BLaER1 (cell line): ENCODE results near the gene ATP9B.
A peak's percentile ranks its signal among the peaks of the same experiment; 100 is the strongest.

Experiments
- H3K27ac ChIP-seq: shearing (Covaris generic); formaldehyde crosslinking; 2 replicates; pipeline ENCODE4 v1.8.1; 2022
- H3K27me3 ChIP-seq: shearing (Covaris generic); formaldehyde crosslinking; 2 replicates; pipeline ENCODE4 v1.8.1; 2022
- H3K36me3 ChIP-seq: shearing (Covaris generic); formaldehyde crosslinking; 2 replicates; pipeline ENCODE4 v1.8.1; 2022
- H3K4me1 ChIP-seq: shearing (Covaris generic); formaldehyde crosslinking; 2 replicates; pipeline ENCODE4 v1.8.1; 2022
- H3K4me2 ChIP-seq: shearing (Covaris generic); formaldehyde crosslinking; 2 replicates; pipeline ENCODE4 v1.8.1; 2022
- H3K4me3 ChIP-seq: shearing (Covaris generic); formaldehyde crosslinking; 2 replicates; pipeline ENCODE4 v1.8.1; 2022
- H3K9ac ChIP-seq: shearing (Covaris generic); formaldehyde crosslinking; 2 replicates; pipeline ENCODE4 v1.8.1; 2022
- H3K9me3 ChIP-seq: shearing (Covaris generic); formaldehyde crosslinking; 2 replicates; pipeline ENCODE4 v1.8.1; 2022
- H4K20me1 ChIP-seq: shearing (Covaris generic); formaldehyde crosslinking; 2 replicates; pipeline ENCODE4 v1.8.1; 2022
- Cebpa-rat ChIP-seq: shearing (Covaris generic); IDR thresholded peaks from 2 replicates; pipeline ENCODE4 v1.8.1; 2022

Gene ATP9B

DNA sequence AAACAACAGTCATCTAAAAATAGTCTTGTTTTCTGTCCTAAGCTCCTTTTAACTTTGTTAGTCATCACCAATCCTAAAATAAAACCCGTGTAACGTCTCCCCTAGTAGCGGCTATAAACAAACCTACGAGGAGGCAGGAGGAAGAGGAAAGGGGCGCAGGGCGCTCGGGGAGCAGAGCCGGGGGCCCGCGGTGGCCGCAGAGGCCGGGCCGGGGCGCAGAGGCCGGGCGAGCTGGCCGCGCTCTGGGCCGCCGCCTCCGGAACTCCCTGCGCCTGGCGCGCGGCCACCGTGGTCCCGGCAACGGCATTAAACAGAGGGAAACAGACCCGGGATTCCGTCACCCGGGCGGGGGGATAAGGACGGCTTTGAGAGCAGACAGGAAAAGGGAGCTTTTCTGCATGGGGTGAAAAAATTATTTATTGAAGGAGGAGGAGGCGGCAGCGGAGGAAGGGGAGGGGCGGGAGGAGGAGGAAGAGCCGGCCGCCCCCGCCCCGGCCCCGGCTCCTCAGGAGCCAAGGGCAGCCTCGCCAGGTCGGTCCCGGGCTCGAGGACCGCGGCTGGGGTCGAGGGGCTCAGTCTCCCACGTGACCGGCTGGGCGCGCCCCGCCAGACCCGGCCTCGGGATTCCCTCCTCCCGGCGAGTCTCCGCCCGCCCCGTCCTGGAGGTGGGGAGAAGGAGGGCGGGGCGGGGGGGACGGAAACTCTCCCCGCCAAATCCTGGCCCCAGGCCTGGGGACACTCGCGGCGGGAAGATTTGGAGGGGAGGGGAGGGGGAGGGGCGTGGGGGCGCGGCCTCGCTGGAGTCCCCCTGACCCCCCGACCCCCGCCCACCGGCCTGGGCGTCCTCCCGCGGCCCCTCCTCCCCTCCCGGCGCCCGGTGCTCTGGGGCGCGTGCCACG is 324.7 kb downstream of the ATP9B start:
- no peak overlapping the region for H3K27ac ChIP-seq
- peaks cover 77% of the 10 kb centered on the region for H3K27me3 ChIP-seq

DNA sequence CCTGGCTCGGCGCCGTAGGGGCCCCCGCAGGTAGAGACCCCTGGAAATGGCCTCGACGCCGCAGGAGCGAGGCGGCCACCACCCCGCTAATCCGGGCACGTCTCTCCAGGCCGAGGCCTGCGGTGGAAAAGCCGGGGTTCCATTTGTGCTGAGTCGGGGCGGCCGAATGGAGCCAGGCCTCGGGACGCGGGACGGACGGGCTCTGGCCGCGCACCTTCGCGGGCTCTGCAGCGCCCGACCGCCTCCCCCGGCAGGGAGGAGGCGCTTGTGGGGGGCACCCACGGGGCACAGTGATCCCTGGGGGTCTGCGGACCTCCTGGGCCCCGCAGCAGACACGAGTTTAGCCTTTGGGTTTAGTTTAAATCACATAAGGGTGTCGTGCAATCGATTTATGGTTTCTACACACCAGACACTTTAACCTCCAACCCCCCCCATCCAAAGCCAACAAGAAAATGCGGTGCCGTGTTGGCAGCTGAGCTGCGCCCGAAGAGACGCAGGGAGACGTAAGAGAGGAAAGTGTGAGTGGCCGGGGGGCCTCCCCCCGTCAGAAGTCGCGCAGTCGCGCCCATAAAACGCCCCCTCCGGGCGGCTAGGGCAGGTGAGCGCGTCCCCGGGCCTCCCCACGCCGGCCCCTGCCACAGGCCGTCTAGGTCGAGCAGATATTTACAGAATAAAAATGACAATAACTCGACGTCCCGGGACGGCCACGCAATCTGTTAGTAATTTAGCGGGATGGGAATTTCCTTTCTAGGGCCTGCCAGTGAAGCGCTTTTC is 325.5 kb downstream of the ATP9B start:
- H3K4me2 ChIP-seq: peak overlapping the region; percentile 92
- peak overlapping the region; percentile 61 for H3K4me3 ChIP-seq
- H3K36me3 ChIP-seq: no peaks in the 10 kb centered on the region
- no peak overlapping the region for H3K9ac ChIP-seq
- TF ChIP-seq Cebpa-rat: no peak
- H3K4me1 ChIP-seq: peaks cover 59% of the 10 kb centered on the region
- no peaks in the 10 kb centered on the region for H3K9me3 ChIP-seq
- H3K27me3 ChIP-seq: peaks cover 76% of the 10 kb centered on the region
- no peak overlapping the region for H3K27ac ChIP-seq
- peaks cover 25% of the 10 kb centered on the region for H4K20me1 ChIP-seq

More for the DNA sequence above, 324.7 kb downstream of the ATP9B start:
- H3K9me3 ChIP-seq: no peaks in the 10 kb centered on the region
- no peaks in the 10 kb centered on the region for H3K36me3 ChIP-seq
- peak overlapping the region; percentile 35; the same call in 1 of the 2 replicates for H3K9ac ChIP-seq
- H3K4me3 ChIP-seq: peak overlapping the region; percentile 68
- peaks cover 25% of the 10 kb centered on the region for H4K20me1 ChIP-seq
- H3K4me2 ChIP-seq: peak overlapping the region; percentile 92
- TF ChIP-seq Cebpa-rat: no peak
- peaks cover 51% of the 10 kb centered on the region for H3K4me1 ChIP-seq

DNA sequence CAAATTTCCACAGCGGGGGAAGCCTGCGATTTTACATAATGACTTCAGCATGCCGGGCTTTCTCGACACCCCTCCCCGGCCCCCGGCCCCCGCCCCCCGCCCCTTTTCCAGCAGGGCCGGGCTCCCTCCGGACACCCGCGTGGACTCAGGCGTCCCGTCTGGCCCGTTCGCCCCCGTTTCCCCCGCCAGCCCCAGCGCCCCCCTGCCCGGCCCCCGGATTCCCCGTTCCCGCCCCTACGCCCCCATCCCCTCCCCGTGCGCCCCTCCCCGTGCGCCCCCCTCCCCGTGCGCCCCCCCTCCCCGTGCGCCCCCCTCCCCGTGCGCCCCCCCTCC is 326.1 kb downstream of the ATP9B start:
- Histone ChIP-seq H3K27ac (no peak overlapping the region), H4K20me1 (peaks cover 25% of the 10 kb centered on the region), H3K4me3 (peak overlapping the region; percentile 61), H3K9ac (no peak overlapping the region), H3K27me3 (peaks cover 76% of the 10 kb centered on the region), H3K36me3 (no peaks in the 10 kb centered on the region), H3K4me1 (peaks cover 59% of the 10 kb centered on the region), H3K9me3 (no peaks in the 10 kb centered on the region), H3K4me2 (peak overlapping the region; percentile 92)
- TF ChIP-seq Cebpa-rat: no peak

DNA sequence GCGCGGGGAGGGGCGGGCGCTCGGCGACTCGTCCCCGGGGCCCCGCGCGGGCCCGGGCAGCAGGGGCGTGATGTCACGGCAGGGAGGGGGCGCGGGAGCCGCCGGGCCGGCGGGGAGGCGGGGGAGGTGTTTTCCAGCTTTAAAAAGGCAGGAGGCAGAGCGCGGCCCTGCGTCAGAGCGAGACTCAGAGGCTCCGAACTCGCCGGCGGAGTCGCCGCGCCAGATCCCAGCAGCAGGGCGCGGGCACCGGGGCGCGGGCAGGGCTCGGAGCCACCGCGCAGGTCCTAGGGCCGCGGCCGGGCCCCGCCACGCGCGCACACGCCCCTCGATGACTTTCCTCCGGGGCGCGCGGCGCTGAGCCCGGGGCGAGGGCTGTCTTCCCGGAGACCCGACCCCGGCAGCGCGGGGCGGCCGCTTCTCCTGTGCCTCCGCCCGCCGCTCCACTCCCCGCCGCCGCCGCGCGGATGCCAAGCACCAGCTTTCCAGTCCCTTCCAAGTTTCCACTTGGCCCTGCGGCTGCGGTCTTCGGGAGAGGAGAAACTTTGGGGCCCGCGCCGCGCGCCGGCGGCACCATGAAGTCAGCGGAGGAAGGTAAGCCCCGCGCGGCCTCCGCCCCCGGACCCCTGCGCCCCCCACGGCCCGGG is 326.7 kb downstream of the ATP9B start, which contains the start of gene NFATC1:
NFATC1 (plus strand) TSS at position 170 of the 644 bp plus-strand sequence; CDS start at position 465, 295 bp downstream.
- 0 out of 2 replicates have a peak within 1 kb of the TSS, but pooled peaks have one; percentile 22 for H3K27ac ChIP-seq
- H3K9me3 ChIP-seq: no peaks in the 10 kb centered on the region
- peak within 1 kb of the TSS; percentile 92 for H3K4me2 ChIP-seq
- H3K36me3 ChIP-seq: no peaks in the 10 kb centered on the region
- peaks cover 25% of the 10 kb centered on the region for H4K20me1 ChIP-seq
- peaks cover 60% of the 10 kb centered on the region for H3K4me1 ChIP-seq
- H3K9ac ChIP-seq: peak within 1 kb of the TSS; percentile 69
- no peak for TF ChIP-seq Cebpa-rat
- peak within 1 kb of the TSS; percentile 75 for H3K4me3 ChIP-seq
- H3K27me3 ChIP-seq: peaks cover 76% of the 10 kb centered on the region

DNA sequence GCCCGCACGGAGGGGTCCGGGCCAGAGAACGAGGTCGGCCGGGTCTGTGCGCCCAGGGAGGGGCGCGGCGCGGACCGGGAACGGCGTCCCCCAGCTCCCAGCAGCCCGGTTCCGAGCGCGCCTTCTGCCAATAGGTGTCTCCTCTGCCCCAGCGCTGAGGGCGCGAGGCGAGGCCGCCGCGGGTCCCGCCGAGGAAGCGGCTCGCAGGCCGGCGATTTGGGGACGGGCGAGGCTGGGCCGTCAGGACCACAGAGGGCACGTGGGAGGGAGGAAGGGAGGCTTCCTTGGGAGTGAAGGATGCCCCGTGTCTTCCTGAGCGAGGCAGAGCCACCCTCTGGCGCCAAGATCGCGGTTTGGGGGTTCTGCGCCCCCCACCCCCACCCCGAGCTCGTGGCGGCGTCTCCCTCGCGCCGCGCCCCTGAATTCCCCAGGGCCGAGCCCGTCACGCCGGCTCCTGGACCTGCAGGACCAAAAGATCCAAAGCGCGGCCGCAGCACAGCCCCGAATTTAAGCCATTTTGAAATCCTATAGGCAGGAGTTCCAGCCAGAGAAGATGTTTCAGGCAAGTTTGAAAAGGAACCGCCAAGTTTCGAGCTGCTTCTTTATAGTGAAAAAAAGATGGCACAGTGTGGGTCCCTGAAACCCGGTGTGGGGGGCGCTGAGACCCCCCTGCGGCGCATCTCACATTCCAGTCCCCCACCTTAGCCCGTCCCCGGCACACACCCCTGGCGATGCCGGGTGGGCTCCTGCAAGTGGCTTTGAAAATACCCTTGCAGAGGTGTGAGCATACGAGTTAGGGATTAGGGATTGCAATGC is 327.4 kb downstream of the ATP9B start:
- Histone ChIP-seq H3K9ac (peak overlapping the region; percentile 51; the same call in 1 of the 2 replicates), H3K4me2 (peak overlapping the region; percentile 90), H3K4me1 (peaks cover 67% of the 10 kb centered on the region), H3K4me3 (peak overlapping the region; percentile 75), H3K27me3 (peaks cover 71% of the 10 kb centered on the region), H3K36me3 (no peaks in the 10 kb centered on the region), H4K20me1 (peaks cover 32% of the 10 kb centered on the region), H3K27ac (0 out of 2 replicates have a peak overlapping the region, but pooled peaks have one; percentile 14), H3K9me3 (no peaks in the 10 kb centered on the region)
- no peak for TF ChIP-seq Cebpa-rat

DNA sequence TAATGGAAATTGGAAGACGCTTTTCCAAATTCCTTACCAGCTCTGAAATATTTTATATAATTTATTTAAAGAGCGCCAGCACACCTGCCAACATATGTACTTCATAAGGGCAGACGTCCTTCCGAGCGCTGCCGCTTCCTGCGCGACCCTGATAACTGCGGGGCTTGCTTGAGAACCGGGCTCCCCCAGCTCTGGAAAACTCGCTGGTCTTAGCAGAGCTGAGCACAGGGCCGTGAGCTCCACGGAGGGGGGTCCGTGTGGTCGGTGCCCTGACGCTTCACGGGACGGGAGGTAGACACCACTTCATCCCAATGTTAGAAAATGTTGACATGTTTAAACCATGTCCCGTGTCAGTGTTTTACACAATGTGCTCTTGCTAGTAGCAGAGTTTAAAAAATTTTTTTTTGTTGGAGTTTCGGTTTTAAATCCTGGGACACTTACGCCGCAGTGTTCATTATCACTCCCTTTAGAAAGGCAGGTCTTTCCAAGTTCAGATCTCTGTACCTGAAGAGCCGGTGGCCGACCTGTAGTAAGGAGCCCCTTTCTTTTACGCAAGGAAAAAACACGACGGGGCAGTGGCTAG is 328.1 kb downstream of the ATP9B start:
- no peaks in the 10 kb centered on the region for H3K9me3 ChIP-seq
- H3K4me3 ChIP-seq: peak overlapping the region; percentile 75
- H3K9ac ChIP-seq: peak overlapping the region; percentile 86; the same call in 1 of the 2 replicates
- TF ChIP-seq Cebpa-rat: no peak
- H3K27ac ChIP-seq: peak overlapping the region; percentile 91; the same call in 1 of the 2 replicates
- peaks cover 36% of the 10 kb centered on the region for H4K20me1 ChIP-seq
- H3K4me1 ChIP-seq: peaks cover 73% of the 10 kb centered on the region
- H3K36me3 ChIP-seq: no peaks in the 10 kb centered on the region
- peak overlapping the region; percentile 90 for H3K4me2 ChIP-seq
- peaks cover 64% of the 10 kb centered on the region for H3K27me3 ChIP-seq

DNA sequence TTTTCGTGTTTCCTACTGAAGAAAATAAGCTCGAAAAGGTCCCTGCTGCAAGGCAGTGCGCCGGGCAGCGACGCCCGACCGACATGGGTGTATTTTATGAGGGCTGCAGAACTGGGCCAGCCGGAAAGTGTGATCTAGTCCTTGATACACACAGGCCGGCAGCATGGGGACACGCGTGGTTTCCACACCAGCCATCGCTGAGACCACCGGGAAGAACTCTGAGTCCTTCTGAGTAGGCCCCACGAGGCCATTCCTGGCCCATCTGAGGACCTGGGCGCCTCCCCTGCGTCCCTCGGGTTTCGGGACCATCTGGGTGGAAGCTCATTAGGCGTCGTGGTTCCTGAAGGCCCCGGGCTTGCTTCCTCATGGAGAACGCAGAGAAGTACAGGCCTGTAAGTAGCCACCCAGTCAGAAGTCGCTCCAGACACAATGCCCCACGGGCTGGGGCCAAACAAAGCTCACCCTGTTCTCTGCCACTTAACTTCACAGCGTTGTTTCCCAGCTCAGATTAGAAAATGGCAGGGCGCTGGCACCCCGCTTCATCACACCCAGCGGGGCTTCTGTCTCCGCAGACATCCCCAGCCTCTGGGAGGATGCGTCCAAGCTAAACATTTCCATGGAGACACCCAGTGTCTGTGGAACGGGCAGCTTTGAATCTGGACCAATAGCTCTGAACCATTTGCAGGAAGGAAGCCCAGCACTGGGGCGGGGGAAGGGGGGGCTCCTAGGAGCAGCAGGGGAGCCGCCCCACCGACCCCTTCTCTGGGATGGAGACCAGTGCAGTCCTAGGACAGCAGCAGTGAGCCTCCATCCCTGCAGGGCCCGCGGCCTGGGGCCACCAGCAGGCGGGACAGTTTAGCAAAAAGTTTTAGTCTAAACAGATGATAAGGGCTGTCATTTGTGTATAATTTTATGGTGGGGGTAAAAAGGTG is 328.9 kb downstream of the ATP9B start:
- Histone ChIP-seq H3K4me2 (peak overlapping the region; percentile 90), H3K36me3 (no peaks in the 10 kb centered on the region), H3K9ac (peak overlapping the region; percentile 86), H3K27ac (peak overlapping the region; percentile 91), H3K9me3 (no peaks in the 10 kb centered on the region), H3K27me3 (peaks cover 57% of the 10 kb centered on the region), H4K20me1 (peaks cover 36% of the 10 kb centered on the region), H3K4me3 (peak overlapping the region; percentile 78), H3K4me1 (peaks cover 73% of the 10 kb centered on the region)
- no peak for TF ChIP-seq Cebpa-rat
